GM20000 (cell line): ENCODE data around the gene ENPP3.

Experiments
- DNase-seq: peaks from one replicate; pipeline ENCODE4 v3.0.0; 2012; ENCODE audit warnings: low spot score
- TF ChIP-seq, protein P1 (sequence below): IDR thresholded peaks from 2 replicates; pipeline ENCODE4 v1.5.1; 2012; ENCODE audit warnings: mild to moderate bottlenecking, control low read depth; ENCODE audit errors: extremely low read depth, missing control alignments

ENPP3 gene

GRCh38 chr6:131765804-131766135 lies 128.7 kb downstream of the ENPP3 start:
- TF ChIP-seq, protein P1, sequence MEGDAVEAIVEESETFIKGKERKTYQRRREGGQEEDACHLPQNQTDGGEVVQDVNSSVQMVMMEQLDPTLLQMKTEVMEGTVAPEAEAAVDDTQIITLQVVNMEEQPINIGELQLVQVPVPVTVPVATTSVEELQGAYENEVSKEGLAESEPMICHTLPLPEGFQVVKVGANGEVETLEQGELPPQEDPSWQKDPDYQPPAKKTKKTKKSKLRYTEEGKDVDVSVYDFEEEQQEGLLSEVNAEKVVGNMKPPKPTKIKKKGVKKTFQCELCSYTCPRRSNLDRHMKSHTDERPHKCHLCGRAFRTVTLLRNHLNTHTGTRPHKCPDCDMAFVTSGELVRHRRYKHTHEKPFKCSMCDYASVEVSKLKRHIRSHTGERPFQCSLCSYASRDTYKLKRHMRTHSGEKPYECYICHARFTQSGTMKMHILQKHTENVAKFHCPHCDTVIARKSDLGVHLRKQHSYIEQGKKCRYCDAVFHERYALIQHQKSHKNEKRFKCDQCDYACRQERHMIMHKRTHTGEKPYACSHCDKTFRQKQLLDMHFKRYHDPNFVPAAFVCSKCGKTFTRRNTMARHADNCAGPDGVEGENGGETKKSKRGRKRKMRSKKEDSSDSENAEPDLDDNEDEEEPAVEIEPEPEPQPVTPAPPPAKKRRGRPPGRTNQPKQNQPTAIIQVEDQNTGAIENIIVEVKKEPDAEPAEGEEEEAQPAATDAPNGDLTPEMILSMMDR = no peak

DNA sequence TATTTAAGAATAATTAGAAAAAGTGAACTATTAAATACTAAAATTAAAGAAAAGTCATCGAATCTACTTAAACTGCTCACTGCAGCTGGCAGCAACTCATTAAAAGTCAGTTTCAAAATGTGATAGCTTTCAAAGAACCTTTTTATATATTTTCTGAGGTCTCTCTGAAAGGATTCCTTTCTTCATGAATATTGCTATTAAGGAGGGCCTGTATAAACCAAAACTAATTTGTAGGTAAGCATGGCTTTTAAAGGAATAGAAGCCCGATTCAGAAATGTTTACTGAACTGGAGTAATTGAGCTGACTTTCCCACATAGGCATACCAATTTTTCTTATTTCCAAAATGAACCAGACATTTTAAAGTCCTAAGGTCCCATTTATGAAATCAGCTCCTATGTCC lies 129.5 kb downstream of the ENPP3 start:
- DNase-seq = no peak
- TF ChIP-seq, protein P1 = no peak

More at GRCh38 chr6:131765804-131766135, 128.7 kb downstream of the ENPP3 start:
- no peak for DNase-seq

DNA sequence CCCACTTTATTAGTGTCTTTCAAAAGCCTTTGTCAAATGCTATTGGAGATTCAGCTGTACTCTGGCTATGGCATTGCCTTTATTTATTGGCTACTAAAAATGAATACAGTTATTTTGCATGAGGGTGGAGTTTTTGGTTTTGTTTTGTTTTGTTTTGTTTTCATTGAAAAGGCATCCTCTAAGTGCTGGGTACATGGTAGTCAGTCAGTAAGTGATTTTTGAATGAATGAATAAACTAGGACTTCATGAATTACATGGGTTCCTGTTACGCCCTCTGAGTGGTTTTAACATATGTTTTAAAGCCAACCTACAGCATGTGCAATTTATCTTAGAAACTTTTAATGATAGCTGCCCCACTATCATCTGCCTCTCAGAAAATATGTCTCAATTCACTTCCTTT lies 131.9 kb downstream of the ENPP3 start:
- TF ChIP-seq, protein P1 = no peak
- DNase-seq = no peak

DNA sequence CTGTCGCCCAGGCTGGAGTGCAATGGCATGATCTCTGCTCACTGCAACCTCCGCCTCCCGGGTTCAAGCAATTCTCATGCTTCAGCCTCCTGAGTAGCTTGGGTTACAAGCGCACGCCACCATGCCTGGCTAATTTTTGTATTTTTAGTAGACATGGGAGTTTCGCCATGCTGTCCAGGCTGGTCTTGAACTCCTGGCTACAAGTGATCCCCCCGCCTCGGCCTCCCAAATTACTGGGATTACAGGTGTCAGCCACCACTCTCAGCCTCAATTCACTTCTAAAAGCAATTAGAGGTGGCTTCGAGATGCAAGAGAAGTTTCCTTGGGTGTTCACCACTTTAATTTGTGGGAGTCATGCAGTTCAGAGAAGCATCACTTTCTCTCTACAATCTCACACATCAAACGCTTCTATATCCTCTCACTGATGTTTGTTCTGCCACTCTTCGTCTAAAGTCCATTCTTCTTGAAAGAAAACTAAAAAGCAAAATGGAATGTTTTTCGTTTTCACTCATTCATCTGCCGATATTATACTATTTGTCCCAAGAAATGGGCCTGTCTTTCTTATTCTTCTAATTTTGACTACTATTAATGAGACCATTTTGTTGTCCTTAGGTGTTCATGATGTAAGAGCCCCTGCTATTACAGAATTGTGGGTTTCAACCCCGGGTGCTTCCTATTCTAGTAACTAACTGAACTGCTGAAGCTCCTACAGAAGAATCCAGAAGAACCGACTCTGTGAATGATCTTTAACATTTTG lies 132.5 kb downstream of the ENPP3 start:
- TF ChIP-seq, protein P1 = no peak
- no peak for DNase-seq

DNA sequence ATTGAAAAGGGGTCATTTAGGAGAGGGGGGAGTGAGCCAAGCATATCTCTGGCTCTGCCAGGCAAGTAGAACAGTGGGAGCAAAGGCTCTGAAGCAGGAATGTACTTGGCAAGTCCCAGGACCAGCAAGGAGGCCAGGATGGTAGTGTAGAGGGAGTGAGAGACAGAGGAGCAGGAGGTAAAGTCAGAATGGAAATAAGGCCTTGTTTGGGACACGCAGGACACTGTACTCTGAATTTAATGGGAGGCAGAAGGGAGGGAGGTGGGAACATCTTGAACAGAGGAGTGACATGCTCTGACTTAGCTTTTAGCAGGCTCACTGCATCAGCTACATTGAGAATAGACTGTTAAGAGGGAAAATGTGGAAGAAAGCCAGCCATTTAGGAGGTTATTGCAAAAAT lies 133.7 kb downstream of the ENPP3 start:
- TF ChIP-seq, protein P1 = no peak
- DNase-seq = no peak

DNA sequence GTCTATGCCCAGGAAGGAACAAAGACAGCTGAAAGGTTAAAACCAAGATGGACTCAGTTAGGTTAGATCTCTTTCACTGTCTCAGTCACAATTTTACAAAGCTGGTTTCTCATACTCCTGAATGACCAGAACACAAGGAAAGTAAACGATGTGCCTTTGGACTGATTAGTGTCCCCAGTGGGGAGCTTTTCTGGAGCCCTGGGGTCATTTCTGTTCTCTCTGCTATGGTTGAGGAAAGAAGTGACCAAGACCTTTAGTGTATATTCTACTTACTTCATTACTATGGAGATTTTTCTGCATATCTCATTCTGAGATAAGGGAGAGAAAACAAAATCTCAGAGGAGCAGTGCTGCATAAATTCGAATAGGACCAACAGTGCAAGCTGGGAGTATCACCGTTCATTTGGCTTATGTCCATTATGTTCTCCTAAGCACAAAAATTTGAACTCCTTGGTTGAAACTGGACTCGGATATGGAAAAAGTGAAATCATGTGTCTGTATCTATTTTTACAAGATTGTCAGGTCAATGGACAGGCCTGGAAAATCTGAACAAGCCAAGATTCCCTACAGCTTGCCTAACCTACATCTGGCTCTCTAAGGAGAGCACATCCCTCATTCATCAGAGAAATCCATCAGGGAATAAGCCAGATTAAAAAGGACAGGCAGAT lies 136.3 kb downstream of the ENPP3 start:
- DNase-seq = no peak
- TF ChIP-seq, protein P1 = no peak

DNA sequence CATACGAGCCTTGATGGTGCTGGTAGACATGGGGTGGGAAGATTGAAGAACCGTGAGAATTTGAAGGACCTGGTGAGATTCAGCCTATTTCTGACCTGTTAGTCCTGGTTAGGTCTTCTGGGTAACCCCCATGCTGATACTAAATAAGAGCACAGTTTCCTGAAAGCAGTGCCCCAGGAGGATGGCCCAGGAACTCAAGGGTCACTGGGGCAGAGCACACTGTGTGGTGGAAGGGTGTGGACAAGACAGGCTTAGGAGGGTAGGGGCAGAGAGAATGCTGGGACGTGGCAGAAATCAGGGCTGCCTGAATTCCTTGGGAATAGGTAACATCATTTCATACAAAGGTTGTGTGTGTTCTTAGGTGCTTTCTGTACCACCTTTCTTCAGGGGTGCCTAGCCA lies 138.8 kb downstream of the ENPP3 start:
- DNase-seq = no peak
- TF ChIP-seq, protein P1 = no peak
